ENCODE measurements around the gene CCL17.
"Not testable (repeated sequence)": the region's sequence is repeated elsewhere in the genome, so short reads cannot be mapped to it uniquely, and the experiment has no call there.

CCL17 gene

GRCh38 chr16:57391300-57391699 lies 13.3 kb upstream of the CCL17 start:
- Histone ChIP-seq H3K9me3 (ENCODE audit: control extremely low read depth in 1 of 5, control insufficient read depth in 4 of 5, insufficient read depth in 2 of 5, low read depth in 1 of 5, low read length in 4 of 5) (peaks cover 0 to 2% (median 0%) of the 10 kb centered on the region in 5 experiments), H3K27ac (ENCODE audit: insufficient read depth in 1 of 2, low read depth in 1 of 2, low read length in 2 of 2, poor library complexity in 1 of 2, severe bottlenecking in 2 of 2) (no peak overlapping the region), H3K36me3 (ENCODE audit: control insufficient read depth in 4 of 4, insufficient read depth in 4 of 4, low read length in 3 of 4) (no peaks in the 10 kb centered on the region), H3K4me1 (ENCODE audit: control extremely low read depth in 1 of 4, control insufficient read depth in 4 of 4, insufficient read depth in 4 of 4, low read length in 3 of 4) (no peaks in the 10 kb centered on the region), H3K4me3 (ENCODE audit: control insufficient read depth in 1 of 7, extremely low read depth in 1 of 7, insufficient read depth in 4 of 7, low read depth in 2 of 7, low read length in 6 of 7) (no peak overlapping the region), H3K27me3 (replicated peaks in 2 of 5; ENCODE audit: control insufficient read depth in 4 of 5, insufficient read depth in 5 of 5, low read length in 4 of 5) (no peaks in the 10 kb centered on the region)
- ChIA-PET POLR2A (no interaction called here), CTCF (interaction anchor here (2.3 kb wide), 1 partner anchor 26 kb away, joined by 7 read pairs; no protein-coding TSS in a partner anchor)
- 72% methylated on average over 4 of the region's 4 CpGs for WGBS (ENCODE audit: insufficient coverage)
- no peak for DNase-seq

DNA sequence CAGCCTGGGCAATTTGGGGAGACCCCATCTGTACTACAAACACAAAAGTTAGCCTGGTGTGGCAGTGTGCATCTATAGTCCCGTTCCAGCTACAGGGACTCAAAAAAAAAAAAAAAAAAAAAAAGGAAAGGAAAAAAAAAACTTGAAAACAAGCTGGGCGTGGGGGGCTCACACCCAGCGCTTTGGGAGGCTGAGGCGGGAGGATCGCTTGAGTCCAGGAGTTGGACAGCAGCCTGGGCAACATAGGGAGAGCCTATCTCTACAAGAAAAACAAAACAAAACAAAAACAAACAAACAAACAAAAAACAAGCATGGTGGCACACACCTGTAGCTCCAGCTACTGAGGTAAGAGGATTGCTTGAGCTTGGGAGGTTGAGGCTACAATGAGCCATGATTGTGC lies 12.9 kb upstream of the CCL17 start:
- WGBS (ENCODE audit: insufficient coverage): no CpG with 5 or more reads among the region's 5 CpGs
- Histone ChIP-seq H3K27ac (ENCODE audit: insufficient read depth in 1 of 2, low read depth in 1 of 2, low read length in 2 of 2, poor library complexity in 1 of 2, severe bottlenecking in 2 of 2) (no peak overlapping the region), H3K4me1 (ENCODE audit: control extremely low read depth in 1 of 4, control insufficient read depth in 4 of 4, insufficient read depth in 4 of 4, low read length in 3 of 4) (no peaks in the 10 kb centered on the region), H3K9me3 (ENCODE audit: control extremely low read depth in 1 of 5, control insufficient read depth in 4 of 5, insufficient read depth in 2 of 5, low read depth in 1 of 5, low read length in 4 of 5) (peaks cover 0 to 2% (median 0%) of the 10 kb centered on the region in 5 experiments), H3K36me3 (ENCODE audit: control insufficient read depth in 4 of 4, insufficient read depth in 4 of 4, low read length in 3 of 4) (no peaks in the 10 kb centered on the region), H3K27me3 (replicated peaks in 2 of 5; ENCODE audit: control insufficient read depth in 4 of 5, insufficient read depth in 5 of 5, low read length in 4 of 5) (no peaks in the 10 kb centered on the region), H3K4me3 (ENCODE audit: control insufficient read depth in 1 of 7, extremely low read depth in 1 of 7, insufficient read depth in 4 of 7, low read depth in 2 of 7, low read length in 6 of 7) (no peak overlapping the region)
- CTCF ChIA-PET: interaction anchor here (2.3 kb wide), 1 partner anchor 25 kb away, joined by 7 read pairs; no protein-coding TSS in a partner anchor
- POLR2A ChIA-PET: no interaction called here
- DNase-seq: no peak

DNA sequence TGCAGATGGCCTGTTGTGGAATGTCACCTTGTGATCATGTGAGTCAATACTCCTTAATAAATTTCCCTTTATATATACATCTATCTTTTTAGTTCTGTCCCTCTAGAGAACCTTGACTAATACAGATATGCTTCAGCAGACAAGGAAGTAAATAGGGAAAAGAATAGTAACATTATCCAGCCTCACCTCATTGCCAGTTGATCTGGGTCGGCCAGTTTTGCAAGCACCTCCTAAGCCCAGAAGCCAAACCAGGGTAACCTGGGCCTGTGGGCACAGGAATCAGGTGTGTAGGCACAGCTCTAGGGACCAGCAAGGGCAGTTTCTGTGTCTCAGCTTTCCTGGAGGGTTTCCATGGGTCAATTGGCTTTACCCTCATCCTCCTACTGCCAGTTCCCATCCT lies 11.9 kb upstream of the CCL17 start:
- no peaks in the 10 kb centered on the region for H3K4me1 ChIP-seq (ENCODE audit: control extremely low read depth in 1 of 4, control insufficient read depth in 4 of 4, insufficient read depth in 4 of 4, low read length in 3 of 4)
- peaks cover 0 to 2% (median 0%) of the 10 kb centered on the region in 5 experiments for H3K9me3 ChIP-seq (ENCODE audit: control extremely low read depth in 1 of 5, control insufficient read depth in 4 of 5, insufficient read depth in 2 of 5, low read depth in 1 of 5, low read length in 4 of 5)
- no peaks in the 10 kb centered on the region for H3K27me3 ChIP-seq (replicated peaks in 2 of 5; ENCODE audit: control insufficient read depth in 4 of 5, insufficient read depth in 5 of 5, low read length in 4 of 5)
- H3K4me3 ChIP-seq (ENCODE audit: control insufficient read depth in 1 of 7, extremely low read depth in 1 of 7, insufficient read depth in 4 of 7, low read depth in 2 of 7, low read length in 6 of 7): no peak overlapping the region
- ChIA-PET POLR2A (no interaction called here), CTCF (interaction anchor here (0.6 kb wide), 1 partner anchor 83 kb away, joined by 3 read pairs; no protein-coding TSS in a partner anchor)
- no peak for DNase-seq
- no peaks in the 10 kb centered on the region for H3K36me3 ChIP-seq (ENCODE audit: control insufficient read depth in 4 of 4, insufficient read depth in 4 of 4, low read length in 3 of 4)
- WGBS (ENCODE audit: insufficient coverage): 100% methylated on average over 1 of the region's 1 CpG
- H3K27ac ChIP-seq (ENCODE audit: insufficient read depth in 1 of 2, low read depth in 1 of 2, low read length in 2 of 2, poor library complexity in 1 of 2, severe bottlenecking in 2 of 2): no peak overlapping the region

DNA sequence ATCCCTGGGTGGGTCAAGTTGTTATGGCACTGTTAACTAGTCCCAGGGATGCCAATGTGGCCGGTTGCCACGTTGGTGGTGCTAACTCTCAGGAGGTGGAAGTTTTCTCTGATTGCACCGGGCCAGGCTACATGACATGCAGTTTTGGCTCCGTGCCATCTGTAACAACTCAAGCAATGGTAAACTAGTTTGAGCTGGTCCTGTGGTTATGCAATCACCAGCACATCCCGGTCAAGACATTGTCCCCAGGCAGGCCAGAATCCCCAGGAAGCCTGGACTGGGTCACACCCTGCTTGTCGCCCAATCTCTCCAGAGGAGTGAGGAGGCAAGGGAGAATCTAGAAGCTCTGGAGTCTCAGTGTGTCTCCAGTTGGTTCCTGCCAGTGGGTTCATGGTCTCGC lies 10.1 kb upstream of the CCL17 start:
- 84% methylated on average over 7 of the region's 7 CpGs for WGBS (ENCODE audit: insufficient coverage)
- Histone ChIP-seq H3K36me3 (ENCODE audit: control insufficient read depth in 4 of 4, insufficient read depth in 4 of 4, low read length in 3 of 4) (no peaks in the 10 kb centered on the region), H3K27me3 (replicated peaks in 2 of 5; ENCODE audit: control insufficient read depth in 4 of 5, insufficient read depth in 5 of 5, low read length in 4 of 5) (no peaks in the 10 kb centered on the region), H3K4me1 (ENCODE audit: control extremely low read depth in 1 of 4, control insufficient read depth in 4 of 4, insufficient read depth in 4 of 4, low read length in 3 of 4) (no peaks in the 10 kb centered on the region), H3K27ac (ENCODE audit: insufficient read depth in 1 of 2, low read depth in 1 of 2, low read length in 2 of 2, poor library complexity in 1 of 2, severe bottlenecking in 2 of 2) (no peak overlapping the region), H3K4me3 (ENCODE audit: control insufficient read depth in 1 of 7, extremely low read depth in 1 of 7, insufficient read depth in 4 of 7, low read depth in 2 of 7, low read length in 6 of 7) (no peak overlapping the region), H3K9me3 (ENCODE audit: control extremely low read depth in 1 of 5, control insufficient read depth in 4 of 5, insufficient read depth in 2 of 5, low read depth in 1 of 5, low read length in 4 of 5) (peaks cover 0 to 2% (median 0%) of the 10 kb centered on the region in 5 experiments)
- ChIA-PET CTCF (interaction anchor here (1.1 to 1.7 kb wide), 5 partner anchors 10 to 94 kb away, joined by 3 to 6 read pairs (median 4); partner anchors contain the start of gene CCL17), POLR2A (no interaction called here)
- no peak for DNase-seq

DNA sequence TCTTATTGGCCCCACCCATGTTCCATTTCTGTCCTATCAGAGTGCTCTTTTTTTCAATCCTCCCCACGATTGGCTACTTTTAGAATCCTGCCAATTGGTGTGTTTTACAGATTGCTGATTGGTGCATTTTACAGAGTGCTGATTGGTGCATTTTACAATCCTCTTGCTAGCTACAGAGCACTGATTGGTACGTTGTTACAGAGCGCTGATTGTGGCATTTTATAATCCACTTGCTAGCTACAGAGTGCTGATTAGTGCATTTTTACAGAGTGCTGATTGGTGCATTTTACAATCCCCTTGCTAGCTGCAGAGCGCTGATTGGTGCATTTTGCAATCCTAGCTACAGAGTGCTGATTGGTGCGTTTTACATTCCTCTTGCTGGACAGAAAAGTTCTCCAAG lies 9.5 kb upstream of the CCL17 start:
- Histone ChIP-seq H3K27me3 (replicated peaks in 2 of 5; ENCODE audit: control insufficient read depth in 4 of 5, insufficient read depth in 5 of 5, low read length in 4 of 5) (no peaks in the 10 kb centered on the region), H3K36me3 (ENCODE audit: control insufficient read depth in 4 of 4, insufficient read depth in 4 of 4, low read length in 3 of 4) (no peaks in the 10 kb centered on the region), H3K4me3 (ENCODE audit: control insufficient read depth in 1 of 7, extremely low read depth in 1 of 7, insufficient read depth in 4 of 7, low read depth in 2 of 7, low read length in 6 of 7) (no peak overlapping the region), H3K4me1 (ENCODE audit: control extremely low read depth in 1 of 4, control insufficient read depth in 4 of 4, insufficient read depth in 4 of 4, low read length in 3 of 4) (no peaks in the 10 kb centered on the region), H3K27ac (ENCODE audit: insufficient read depth in 1 of 2, low read depth in 1 of 2, low read length in 2 of 2, poor library complexity in 1 of 2, severe bottlenecking in 2 of 2) (no peak overlapping the region), H3K9me3 (ENCODE audit: control extremely low read depth in 1 of 5, control insufficient read depth in 4 of 5, insufficient read depth in 2 of 5, low read depth in 1 of 5, low read length in 4 of 5) (peaks cover 0 to 2% (median 0%) of the 10 kb centered on the region in 5 experiments)
- ChIA-PET CTCF (interaction anchor here (1.1 to 1.7 kb wide), 3 partner anchors 10 to 27 kb away, joined by 3 to 6 read pairs (median 4); partner anchors contain the start of gene CCL17), POLR2A (no interaction called here)
- DNase-seq: no peak
- WGBS (ENCODE audit: insufficient coverage): 96% methylated on average over 4 of the region's 5 CpGs

- H3K9me3 ChIP-seq (ENCODE audit: control extremely low read depth in 1 of 5, control insufficient read depth in 4 of 5, insufficient read depth in 2 of 5, low read depth in 1 of 5, low read length in 4 of 5): peaks cover 0 to 2% (median 0%) of the 10 kb centered on the region in 5 experiments
- no peak overlapping the region for H3K4me3 ChIP-seq (ENCODE audit: control insufficient read depth in 1 of 7, extremely low read depth in 1 of 7, insufficient read depth in 4 of 7, low read depth in 2 of 7, low read length in 6 of 7)
- 100% methylated on average over 3 of the region's 4 CpGs for WGBS (ENCODE audit: insufficient coverage)
- ChIA-PET POLR2A (no interaction called here), CTCF (no interaction called here)
- H3K4me1 ChIP-seq (ENCODE audit: control extremely low read depth in 1 of 4, control insufficient read depth in 4 of 4, insufficient read depth in 4 of 4, low read length in 3 of 4): no peaks in the 10 kb centered on the region
- H3K27ac ChIP-seq (ENCODE audit: insufficient read depth in 1 of 2, low read depth in 1 of 2, low read length in 2 of 2, poor library complexity in 1 of 2, severe bottlenecking in 2 of 2): no peak overlapping the region
- DNase-seq: no peak
- no peaks in the 10 kb centered on the region for H3K36me3 ChIP-seq (ENCODE audit: control insufficient read depth in 4 of 4, insufficient read depth in 4 of 4, low read length in 3 of 4)
- peaks cover 0 to 2% (median 0%) of the 10 kb centered on the region in 5 experiments for H3K27me3 ChIP-seq (replicated peaks in 2 of 5; ENCODE audit: control insufficient read depth in 4 of 5, insufficient read depth in 5 of 5, low read length in 4 of 5)
Observed at GRCh38 chr16:57396786-57397185, 7.8 kb upstream of the CCL17 start.

DNA sequence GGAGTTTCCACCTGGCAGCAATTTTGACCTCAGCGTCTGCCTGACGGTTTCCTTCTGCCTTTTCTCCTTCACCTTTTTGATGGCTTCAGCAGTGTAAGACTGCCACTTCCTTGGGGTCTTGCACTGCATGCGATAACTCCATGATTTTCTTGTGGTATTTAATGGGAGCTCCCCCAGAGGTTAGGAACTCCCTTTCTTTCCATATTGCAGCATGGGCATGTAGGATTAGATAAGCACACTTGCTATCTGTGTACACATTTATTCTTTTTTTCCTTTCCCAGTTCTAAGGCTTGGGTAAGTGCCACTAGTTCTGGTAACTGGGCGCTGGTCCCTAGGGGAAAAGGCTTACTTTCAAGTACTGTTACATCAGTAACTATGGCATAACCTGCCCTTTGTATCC lies 7.1 kb upstream of the CCL17 start:
- DNase-seq; H3K27me3 ChIP-seq (replicated peaks in 2 of 5; ENCODE audit: control insufficient read depth in 4 of 5, insufficient read depth in 5 of 5, low read length in 4 of 5); H3K9me3 ChIP-seq (ENCODE audit: control extremely low read depth in 1 of 5, control insufficient read depth in 4 of 5, insufficient read depth in 2 of 5, low read depth in 1 of 5, low read length in 4 of 5); H3K4me1 ChIP-seq (ENCODE audit: control extremely low read depth in 1 of 4, control insufficient read depth in 4 of 4, insufficient read depth in 4 of 4, low read length in 3 of 4); CTCF ChIA-PET; POLR2A ChIA-PET; H3K4me3 ChIP-seq (ENCODE audit: control insufficient read depth in 1 of 7, extremely low read depth in 1 of 7, insufficient read depth in 4 of 7, low read depth in 2 of 7, low read length in 6 of 7); H3K27ac ChIP-seq (ENCODE audit: insufficient read depth in 1 of 2, low read depth in 1 of 2, low read length in 2 of 2, poor library complexity in 1 of 2, severe bottlenecking in 2 of 2); H3K36me3 ChIP-seq (ENCODE audit: control insufficient read depth in 4 of 4, insufficient read depth in 4 of 4, low read length in 3 of 4): not testable (repeated sequence)
- 89% methylated on average over 4 of the region's 4 CpGs for WGBS (ENCODE audit: insufficient coverage)
